ENCODE results near the gene TNFAIP8. TPM values are rescaled to one million over a fixed set of nuclear protein-coding genes. Genes with fewer than 3 reads are reported as not detected.
"Not testable (repeated sequence)": the region's sequence is repeated elsewhere in the genome, so short reads cannot be mapped to it uniquely, and the experiment has no call there.

The TNFAIP8 gene
- polyA plus RNA-seq, 1 of the 3 experiments (the other 2 are of a cell fraction), result 31.3 TPM

GRCh38 chr5:119438587-119438917, 82.7 kb downstream of the TNFAIP8 start:
- H3K4me3 ChIP-seq (ENCODE audit: low read depth in 2 of 2, low read length in 1 of 2); H3K36me3 ChIP-seq (replicated peaks in 1 of 2; ENCODE audit: control insufficient read depth in 1 of 2, insufficient read depth in 2 of 2, low read length in 1 of 2); H3K4me1 ChIP-seq (ENCODE audit: control insufficient read depth in 1 of 2, insufficient read depth in 2 of 2, low read depth in 1 of 2, low read length in 1 of 2); POLR2A ChIA-PET; H2AFZ ChIP-seq (ENCODE audit: low read depth); H3K4me2 ChIP-seq; H3F3A ChIP-seq (replicated peaks; ENCODE audit: insufficient read depth); H3K9me2 ChIP-seq; H3K27ac ChIP-seq (ENCODE audit: low read depth in 2 of 2, low read length in 1 of 2); H3K79me2 ChIP-seq (ENCODE audit: insufficient read depth); DNase-seq; H3K9ac ChIP-seq; H4K20me1 ChIP-seq (ENCODE audit: insufficient read depth); H3K9me3 ChIP-seq; H3K27me3 ChIP-seq (ENCODE audit: insufficient read depth): not testable (repeated sequence)
- 30% methylated on average over 1 of the region's 1 CpG for WGBS (ENCODE audit: low lambda C conversion rate)
- CTCF ChIA-PET, result interaction anchor here (1.7 kb wide), 1 partner anchor 12 kb away, joined by 4 read pairs; no protein-coding TSS in a partner anchor

DNA sequence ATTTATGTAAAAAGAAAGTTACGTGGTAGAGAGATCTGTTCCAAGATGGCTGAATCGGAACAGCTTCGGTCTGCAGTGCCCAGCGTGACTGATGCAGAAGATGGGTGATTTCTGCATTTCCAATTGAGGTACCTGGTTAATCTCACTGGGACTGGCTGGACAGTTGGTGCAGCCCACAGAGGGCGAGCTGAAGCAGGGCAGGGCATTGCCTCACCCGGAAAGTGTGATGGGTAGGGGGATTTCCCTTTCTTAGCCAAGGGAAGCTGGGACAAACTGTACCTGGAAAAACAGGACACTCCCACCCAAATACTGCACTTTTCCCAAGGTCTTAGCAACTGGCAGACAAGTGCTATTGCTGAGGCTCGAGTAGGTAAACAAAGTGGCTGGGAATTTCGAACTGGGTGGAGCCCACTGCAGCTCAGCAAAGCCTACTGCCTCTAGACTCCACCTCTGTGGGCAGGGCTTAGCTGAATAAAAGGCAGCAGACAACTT, 83.4 kb downstream of the TNFAIP8 start:
- H3K9ac ChIP-seq, result no peak overlapping the region
- no peak overlapping the region for H3K27ac ChIP-seq (ENCODE audit: low read depth in 2 of 2, low read length in 1 of 2)
- H3K9me3 ChIP-seq, result no peaks in the 10 kb centered on the region
- no peaks in the 10 kb centered on the region for H3F3A ChIP-seq (replicated peaks; ENCODE audit: insufficient read depth)
- no peak overlapping the region for H2AFZ ChIP-seq (ENCODE audit: low read depth)
- ChIA-PET CTCF (interaction anchor here (1.3 to 1.7 kb wide), 2 partner anchors 13 kb away, joined by 3 to 4 read pairs; partner anchors contain the start of gene HSD17B4), POLR2A (no interaction called here)
- H4K20me1 ChIP-seq (ENCODE audit: insufficient read depth), result no peaks in the 10 kb centered on the region
- no peaks in the 10 kb centered on the region for H3K4me1 ChIP-seq (ENCODE audit: control insufficient read depth in 1 of 2, insufficient read depth in 2 of 2, low read depth in 1 of 2, low read length in 1 of 2)
- H3K27me3 ChIP-seq (ENCODE audit: insufficient read depth), result no peaks in the 10 kb centered on the region
- no peak for DNase-seq
- no peaks in the 10 kb centered on the region for H3K79me2 ChIP-seq (ENCODE audit: insufficient read depth)
- 45% methylated on average over 8 of the region's 8 CpGs for WGBS (ENCODE audit: low lambda C conversion rate)
- H3K36me3 ChIP-seq (replicated peaks in 1 of 2; ENCODE audit: control insufficient read depth in 1 of 2, insufficient read depth in 2 of 2, low read length in 1 of 2), result no peaks in the 10 kb centered on the region
- no peak overlapping the region for H3K4me2 ChIP-seq
- H3K4me3 ChIP-seq (ENCODE audit: low read depth in 2 of 2, low read length in 1 of 2), result no peak overlapping the region; a peak in 1 of 4 replicates
- no peaks in the 10 kb centered on the region for H3K9me2 ChIP-seq
- TF ChIP-seq EZH2phosphoT487 (IDR thresholded peaks at IDR 0.05; ENCODE audit: borderline replicate concordance, low read depth) (no peak), SMC3 (IDR thresholded peaks at IDR 0.05; ENCODE audit: low read depth, low read length) (no peak), FOXJ3 (CRISPR knock-in tag; IDR thresholded peaks at IDR 0.05) (no peak), IRF3 (IDR thresholded peaks at IDR 0.05; ENCODE audit: low read depth, low read length) (no peak), JUND (IDR thresholded peaks at IDR 0.05) (no peak), SIN3A (IDR thresholded peaks at IDR 0.05; ENCODE audit: borderline replicate concordance, low read depth, low read length) (no peak), RXRA (IDR thresholded peaks at IDR 0.05; ENCODE audit: borderline replicate concordance, low read depth) (no peak), TEAD4 (IDR thresholded peaks at IDR 0.05; ENCODE audit: borderline replicate concordance, insufficient read depth) (no peak), RAD21 (IDR thresholded peaks at IDR 0.05; ENCODE audit: low read length) (no peak), YY1 (IDR thresholded peaks at IDR 0.05; ENCODE audit: low read depth) (no peak), GATA2 (CRISPR knock-in tag; IDR thresholded peaks at IDR 0.05) (no peak), RCOR1 (IDR thresholded peaks at IDR 0.05; ENCODE audit: low read length) (no peak), FOSL2 (IDR thresholded peaks at IDR 0.05; ENCODE audit: borderline replicate concordance, low read depth) (no peak), FOXM1 (IDR thresholded peaks at IDR 0.05; ENCODE audit: low read depth) (no peak), POLR2AphosphoS5 (IDR thresholded peaks at IDR 0.05; ENCODE audit: low read depth, low read length) (no peak)
- TF ChIP-seq, protein P1, sequence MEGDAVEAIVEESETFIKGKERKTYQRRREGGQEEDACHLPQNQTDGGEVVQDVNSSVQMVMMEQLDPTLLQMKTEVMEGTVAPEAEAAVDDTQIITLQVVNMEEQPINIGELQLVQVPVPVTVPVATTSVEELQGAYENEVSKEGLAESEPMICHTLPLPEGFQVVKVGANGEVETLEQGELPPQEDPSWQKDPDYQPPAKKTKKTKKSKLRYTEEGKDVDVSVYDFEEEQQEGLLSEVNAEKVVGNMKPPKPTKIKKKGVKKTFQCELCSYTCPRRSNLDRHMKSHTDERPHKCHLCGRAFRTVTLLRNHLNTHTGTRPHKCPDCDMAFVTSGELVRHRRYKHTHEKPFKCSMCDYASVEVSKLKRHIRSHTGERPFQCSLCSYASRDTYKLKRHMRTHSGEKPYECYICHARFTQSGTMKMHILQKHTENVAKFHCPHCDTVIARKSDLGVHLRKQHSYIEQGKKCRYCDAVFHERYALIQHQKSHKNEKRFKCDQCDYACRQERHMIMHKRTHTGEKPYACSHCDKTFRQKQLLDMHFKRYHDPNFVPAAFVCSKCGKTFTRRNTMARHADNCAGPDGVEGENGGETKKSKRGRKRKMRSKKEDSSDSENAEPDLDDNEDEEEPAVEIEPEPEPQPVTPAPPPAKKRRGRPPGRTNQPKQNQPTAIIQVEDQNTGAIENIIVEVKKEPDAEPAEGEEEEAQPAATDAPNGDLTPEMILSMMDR (IDR thresholded peaks at IDR 0.05), result no peak
- TF ChIP-seq, protein P2, sequence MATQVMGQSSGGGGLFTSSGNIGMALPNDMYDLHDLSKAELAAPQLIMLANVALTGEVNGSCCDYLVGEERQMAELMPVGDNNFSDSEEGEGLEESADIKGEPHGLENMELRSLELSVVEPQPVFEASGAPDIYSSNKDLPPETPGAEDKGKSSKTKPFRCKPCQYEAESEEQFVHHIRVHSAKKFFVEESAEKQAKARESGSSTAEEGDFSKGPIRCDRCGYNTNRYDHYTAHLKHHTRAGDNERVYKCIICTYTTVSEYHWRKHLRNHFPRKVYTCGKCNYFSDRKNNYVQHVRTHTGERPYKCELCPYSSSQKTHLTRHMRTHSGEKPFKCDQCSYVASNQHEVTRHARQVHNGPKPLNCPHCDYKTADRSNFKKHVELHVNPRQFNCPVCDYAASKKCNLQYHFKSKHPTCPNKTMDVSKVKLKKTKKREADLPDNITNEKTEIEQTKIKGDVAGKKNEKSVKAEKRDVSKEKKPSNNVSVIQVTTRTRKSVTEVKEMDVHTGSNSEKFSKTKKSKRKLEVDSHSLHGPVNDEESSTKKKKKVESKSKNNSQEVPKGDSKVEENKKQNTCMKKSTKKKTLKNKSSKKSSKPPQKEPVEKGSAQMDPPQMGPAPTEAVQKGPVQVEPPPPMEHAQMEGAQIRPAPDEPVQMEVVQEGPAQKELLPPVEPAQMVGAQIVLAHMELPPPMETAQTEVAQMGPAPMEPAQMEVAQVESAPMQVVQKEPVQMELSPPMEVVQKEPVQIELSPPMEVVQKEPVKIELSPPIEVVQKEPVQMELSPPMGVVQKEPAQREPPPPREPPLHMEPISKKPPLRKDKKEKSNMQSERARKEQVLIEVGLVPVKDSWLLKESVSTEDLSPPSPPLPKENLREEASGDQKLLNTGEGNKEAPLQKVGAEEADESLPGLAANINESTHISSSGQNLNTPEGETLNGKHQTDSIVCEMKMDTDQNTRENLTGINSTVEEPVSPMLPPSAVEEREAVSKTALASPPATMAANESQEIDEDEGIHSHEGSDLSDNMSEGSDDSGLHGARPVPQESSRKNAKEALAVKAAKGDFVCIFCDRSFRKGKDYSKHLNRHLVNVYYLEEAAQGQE (IDR thresholded peaks at IDR 0.05; ENCODE audit: low read depth, low read length), result no peak
- TF ChIP-seq, protein P3, sequence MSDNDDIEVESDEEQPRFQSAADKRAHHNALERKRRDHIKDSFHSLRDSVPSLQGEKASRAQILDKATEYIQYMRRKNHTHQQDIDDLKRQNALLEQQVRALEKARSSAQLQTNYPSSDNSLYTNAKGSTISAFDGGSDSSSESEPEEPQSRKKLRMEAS (IDR thresholded peaks at IDR 0.05; ENCODE audit: low read depth), result no peak
- TF ChIP-seq, protein P4, sequence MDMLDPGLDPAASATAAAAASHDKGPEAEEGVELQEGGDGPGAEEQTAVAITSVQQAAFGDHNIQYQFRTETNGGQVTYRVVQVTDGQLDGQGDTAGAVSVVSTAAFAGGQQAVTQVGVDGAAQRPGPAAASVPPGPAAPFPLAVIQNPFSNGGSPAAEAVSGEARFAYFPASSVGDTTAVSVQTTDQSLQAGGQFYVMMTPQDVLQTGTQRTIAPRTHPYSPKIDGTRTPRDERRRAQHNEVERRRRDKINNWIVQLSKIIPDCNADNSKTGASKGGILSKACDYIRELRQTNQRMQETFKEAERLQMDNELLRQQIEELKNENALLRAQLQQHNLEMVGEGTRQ (IDR thresholded peaks at IDR 0.05; ENCODE audit: borderline replicate concordance, low read depth, low read length), result no peak

All from SK-N-SH (cell line).